GM13977 (cell line): Measurements from ENCODE around the gene STPG2.

Experiments
- DNase-seq: peaks from one replicate; pipeline ENCODE4 v3.0.0; 2012; ENCODE audit warnings: low spot score
- CTCF ChIP-seq: IDR thresholded peaks from 2 replicates; pipeline ENCODE4 v1.5.1; 2012; ENCODE audit warnings: mild to moderate bottlenecking, control low read depth; ENCODE audit not compliant: insufficient read depth; ENCODE audit errors: extremely low read depth, missing control alignments
- in situ Hi-C: fragments of 300-500 bp; cut with MboI; formaldehyde crosslinking; loops from one replicate; pipeline ENCODE4 v1.12.0; 2022; ENCODE audit warnings: low sequenced_read_pairs, low pct_unique_long_range_greater_than_20kb, mixed read lengths, inconsistent platforms; ENCODE audit not compliant: unreplicated experiment

Gene STPG2

GRCh38 chr4:97978791-97979488 lies 164.3 kb downstream of the STPG2 start:
- in situ Hi-C loops, result no loop called here
- DNase-seq, result no peak
- no peak for TF ChIP-seq CTCF

- in situ Hi-C loops, result no loop called here
- no peak for TF ChIP-seq CTCF
- no peak for DNase-seq
Measured at GRCh38 chr4:97953171-97953941, 189.9 kb downstream of the STPG2 start.

- DNase-seq, result no peak
- in situ Hi-C loops, result no loop called here
- no peak for TF ChIP-seq CTCF
Measured at GRCh38 chr4:97952763-97953162, 190.5 kb downstream of the STPG2 start.

GRCh38 chr4:97950836-97951235 lies 192.4 kb downstream of the STPG2 start:
- no peak for TF ChIP-seq CTCF
- no peak for DNase-seq
- in situ Hi-C loops, result no loop called here

GRCh38 chr4:97942951-97943350 lies 200.3 kb downstream of the STPG2 start:
- in situ Hi-C loops, result no loop called here
- TF ChIP-seq CTCF, result no peak
- DNase-seq, result no peak

GRCh38 chr4:97942137-97942536 lies 201.1 kb downstream of the STPG2 start:
- DNase-seq, result no peak
- in situ Hi-C loops, result no loop called here
- no peak for TF ChIP-seq CTCF
